Endothelial cell of umbilical vein (primary cell): ENCODE results near the gene EMC9. TPM values are rescaled to one million over a fixed set of nuclear protein-coding genes. Genes with fewer than 3 reads are reported as not detected.

ENCODE experiments used
- BruUV-seq: library from RNA; stranded (reverse); fragments of 400-500 nt; replicated peaks from 2 replicates; lab custom pipeline; 2021; lab: Mats Ljungman, UMichigan
- CTCF ChIA-PET: fragments of 300-600, 350-600 bp; sonication (Branson Sonifier 250); formaldehyde crosslinking; loops from one replicate; lab custom pipeline; 2021; ENCODE audit warnings: antibody characterized with exemption, inconsistent platforms; lab: Charles Lee
- POLR2A ChIA-PET: fragments of 300-600, 350-600 bp; sonication (Branson Sonifier 250); formaldehyde crosslinking; loops from one replicate; lab custom pipeline; 2021; ENCODE audit warnings: antibody characterized with exemption, inconsistent platforms; lab: Charles Lee
- DNase-seq: peaks from one replicate; pipeline ENCODE4 v3.0.0-alpha.2; 2011; ENCODE audit warnings: low read depth, low spot score
- FAIRE-seq: peaks from 2 replicates; lab custom pipeline; 2011; peaks lifted over from hg19 to GRCh38; lab: Jason Lieb, UNC
- H2AFZ ChIP-seq: 2 replicates; pipeline ENCODE4 v1.6.0; 2012; ENCODE audit warnings: low read depth, low read length, control low read depth, inconsistent platforms
- H3K27ac ChIP-seq: 2 replicates; pipeline ENCODE4 v1.5.1; 2011; ENCODE audit warnings: low read depth, mild to moderate bottlenecking, control low read depth, low read length, moderate library complexity; ENCODE audit not compliant: insufficient read depth
- H3K27me3 ChIP-seq, 2 experiments: 2 replicates each; pipeline versions ENCODE4 v1.6.0 to v1.6.1; 2011; ENCODE audit warnings: low read length in 2 of 2, mixed read lengths in 1 of 2; ENCODE audit not compliant: control insufficient read depth in 2 of 2, insufficient read depth in 2 of 2
- H3K36me3 ChIP-seq, 2 experiments: 2 replicates in 1 of 2; 3 replicates in 1 of 2; pipeline ENCODE4 v1.5.1; 2011; ENCODE audit warnings: low read length in 2 of 2, mild to moderate bottlenecking in 1 of 2, moderate library complexity in 1 of 2; ENCODE audit not compliant: control insufficient read depth in 2 of 2, insufficient read depth in 2 of 2; ENCODE audit errors: extremely low read depth in 1 of 2
- H3K4me1 ChIP-seq: 3 replicates; pipeline ENCODE4 v1.5.1; 2011; ENCODE audit warnings: mild to moderate bottlenecking, low read length; ENCODE audit not compliant: control insufficient read depth, insufficient read depth; ENCODE audit errors: extremely low read depth
- H3K4me2 ChIP-seq: 2 replicates; pipeline ENCODE4 v1.6.1; 2011; ENCODE audit warnings: low read length, control low read depth, mixed read lengths; ENCODE audit not compliant: insufficient read depth
- H3K4me3 ChIP-seq, 3 experiments: fragments of 200-600 bp in 1 of 3; sonication (generic), shearing (Covaris generic) in 1 of 3; replicated peaks in 1 of 3; 2 replicates each; pipeline ENCODE4 v1.5.1; 2011 to 2016; ENCODE audit warnings: control low read depth in 3 of 3, low read length in 3 of 3, mild to moderate bottlenecking in 2 of 3, inconsistent platforms in 1 of 3, low read depth in 1 of 3, moderate library complexity in 1 of 3; ENCODE audit not compliant: insufficient read depth in 1 of 3
- H3K79me2 ChIP-seq: 2 replicates; pipeline ENCODE4 v1.6.0; 2012; ENCODE audit warnings: low read length, inconsistent platforms; ENCODE audit not compliant: control insufficient read depth, insufficient read depth
- H3K9ac ChIP-seq: replicated peaks from 2 replicates; pipeline ENCODE3; 2011; ENCODE audit warnings: low read length, control low read depth; ENCODE audit not compliant: insufficient read depth; ENCODE audit errors: extremely low read depth
- H3K9me1 ChIP-seq: replicated peaks from 3 replicates; pipeline ENCODE4 v1.6.0; 2011; ENCODE audit warnings: mild to moderate bottlenecking, low read length; ENCODE audit not compliant: control insufficient read depth, insufficient read depth; ENCODE audit errors: extremely low read depth
- H3K9me3 ChIP-seq: replicated peaks from 2 replicates; pipeline ENCODE4 v1.5.1; 2012; ENCODE audit warnings: low read length, inconsistent platforms; ENCODE audit not compliant: control insufficient read depth, insufficient read depth
- H4K20me1 ChIP-seq: replicated peaks from 2 replicates; pipeline ENCODE3; 2011; ENCODE audit warnings: mild to moderate bottlenecking, low read length; ENCODE audit not compliant: control insufficient read depth, insufficient read depth; ENCODE audit errors: extremely low read depth
- EZH2 ChIP-seq: IDR thresholded peaks from 2 replicates; pipeline ENCODE4 v1.6.1; 2012; ENCODE audit warnings: borderline replicate concordance, low read depth, mild to moderate bottlenecking, moderate library complexity, low read length, inconsistent platforms; ENCODE audit not compliant: severe bottlenecking
- FOS ChIP-seq: IDR thresholded peaks from 2 replicates; pipeline ENCODE4 v1.6.1; 2011; ENCODE audit warnings: mild to moderate bottlenecking, low read length, moderate library complexity, borderline replicate concordance; ENCODE audit not compliant: insufficient read depth
- GATA2 ChIP-seq: IDR thresholded peaks from 2 replicates; pipeline ENCODE4 v1.7.0; 2011; ENCODE audit warnings: low read depth, mild to moderate bottlenecking, moderate library complexity, mixed read lengths, low read length; ENCODE audit not compliant: insufficient read length, insufficient read depth
- JUN ChIP-seq: IDR thresholded peaks from 2 replicates; pipeline ENCODE4 v1.6.1; 2011; ENCODE audit warnings: borderline replicate concordance, low read depth; ENCODE audit not compliant: insufficient read length, insufficient read depth
- MAX ChIP-seq: IDR thresholded peaks from 2 replicates; pipeline ENCODE4 v1.6.1; 2011; ENCODE audit not compliant: insufficient read depth, insufficient read length
- MYC ChIP-seq: IDR thresholded peaks from one replicate; pipeline ENCODE4 v1.6.1; 2011; ENCODE audit warnings: mild to moderate bottlenecking, low read depth, low read length
- POLR2A ChIP-seq: IDR thresholded peaks from 2 replicates; pipeline ENCODE4 v1.6.1; 2012; ENCODE audit warnings: low read depth, mild to moderate bottlenecking, control low read depth, low read length
- POLR2AphosphoS5 ChIP-seq: IDR thresholded peaks from 2 replicates; pipeline ENCODE4 v1.6.1; 2012; ENCODE audit warnings: low read depth, mild to moderate bottlenecking, control low read depth, low read length, moderate library complexity; ENCODE audit not compliant: insufficient read depth
- dilution Hi-C: fragments of 300-500 bp; cut with MboI; formaldehyde crosslinking; loops from one replicate; pipeline ENCODE4 v1.15.0; 2019; ENCODE audit warnings: low sequenced_read_pairs; ENCODE audit not compliant: extremely low pct_ligation_motif_present
- intact Hi-C: fragments of 100-400 bp; cut with micrococcal nuclease; formaldehyde crosslinking; loops from one replicate; pipeline ENCODE4 v1.10.0; 2022
- polyA plus RNA-seq, 4 experiments: library from polyadenylated mRNA; depleted of rRNA in 3 of 4; stranded (reverse) in 3 of 4; unstranded in 1 of 4; fragments of >200 nt; gene quantifications; 2 replicates each; pipeline versions ENCODE4 v1.2.1 to v1.2.3, GENCODE V29; 2011 to 2012; ENCODE audit warnings: missing spikeins in 1 of 4
- total RNA-seq: library from RNA; stranded (reverse); gene quantifications from 2 replicates; pipeline ENCODE4 v1.2.3, GENCODE V29; 2021
- TF ChIP-seq, protein P1 (sequence below), 2 donors: IDR thresholded peaks; 1 replicate in 1 of 2; 2 replicates in 1 of 2; pipeline ENCODE4 v1.5.1; 2011; ENCODE audit warnings: low read length in 2 of 2, mild to moderate bottlenecking in 2 of 2, moderate library complexity in 2 of 2, control low read depth in 1 of 2, inconsistent platforms in 1 of 2, low read depth in 1 of 2; ENCODE audit not compliant: insufficient read depth in 1 of 2; ENCODE audit errors: extremely low read depth in 1 of 2

Gene EMC9
- total and polyA plus RNA-seq, 2 donors (not counting 3 experiments of a cell fraction or from before 2014, with no cell fraction given): 21.8 to 31.8 TPM

GRCh38 chr14:24092110-24092504, 49.3 kb downstream of the EMC9 start:
- Histone ChIP-seq H3K4me2 (no peak overlapping the region), H3K27ac (no peak overlapping the region), H3K9me3 (no peaks in the 10 kb centered on the region), H3K27me3 (no peaks in the 10 kb centered on the region), H3K4me1 (peaks cover 9% of the 10 kb centered on the region), H3K4me3 (no peak overlapping the region), H3K79me2 (peaks cover 4% of the 10 kb centered on the region), H4K20me1 (no peaks in the 10 kb centered on the region), H2AFZ (no peak overlapping the region), H3K9ac (no peak overlapping the region), H3K36me3 (no peaks in the 10 kb centered on the region), H3K9me1 (no peaks in the 10 kb centered on the region)
- intact Hi-C loops: no loop called here
- dilution Hi-C loops: no loop called here
- TF ChIP-seq POLR2AphosphoS5 (no peak), MYC (no peak), JUN (no peak)
- POLR2A ChIA-PET: no interaction called here
- FAIRE-seq (no peak), DNase-seq (no peak)
- CTCF ChIA-PET: interaction anchor here (0.8 to 9.6 kb wide), 6 partner anchors 11 to 50 kb away, joined by 3 to 319 read pairs (median 27); partner anchors contain the start of genes DCAF11 and NRL
- no TSS peak for BruUV-seq

DNA sequence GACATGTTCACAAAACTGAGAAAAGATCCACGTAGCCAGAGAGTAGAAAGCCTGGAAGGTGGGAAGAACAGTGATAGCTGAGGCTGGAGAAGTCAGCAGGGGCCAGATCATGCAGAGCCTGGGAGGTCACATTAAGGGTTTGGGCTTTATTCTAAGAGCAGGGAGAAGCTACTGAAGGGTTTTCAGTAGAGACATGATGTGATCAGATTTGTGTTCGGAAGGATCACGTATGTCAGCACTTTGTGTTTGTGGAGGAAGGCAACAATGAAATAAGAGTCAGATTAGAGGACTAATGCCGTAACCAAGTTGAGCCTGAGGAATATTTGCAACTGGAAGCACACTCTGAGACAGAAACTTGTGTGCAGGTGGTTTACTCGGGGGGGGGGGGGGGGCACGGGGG, 51.5 kb downstream of the EMC9 start:
- Histone ChIP-seq H3K4me1 (peaks cover 1% of the 10 kb centered on the region), H3K79me2 (no peaks in the 10 kb centered on the region), H3K27ac (no peak overlapping the region), H2AFZ (no peak overlapping the region), H3K4me2 (no peak overlapping the region), H3K9ac (no peak overlapping the region), H3K36me3 (no peaks in the 10 kb centered on the region), H4K20me1 (no peaks in the 10 kb centered on the region), H3K9me3 (no peaks in the 10 kb centered on the region), H3K27me3 (no peaks in the 10 kb centered on the region), H3K9me1 (no peaks in the 10 kb centered on the region), H3K4me3 (no peak overlapping the region)
- DNase-seq (no peak), FAIRE-seq (no peak)
- ChIA-PET CTCF (interaction anchor here (0.6 to 9.6 kb wide), 13 partner anchors 9 to 424 kb away, joined by 3 to 319 read pairs (median 11); partner anchors contain the start of genes CARMIL3, DCAF11 and NRL), POLR2A (interaction anchor here (2.1 kb wide), 1 partner anchor 32 kb away, joined by 8 read pairs; no protein-coding TSS in a partner anchor)
- TF ChIP-seq GATA2 (no peak), POLR2A (no peak), MYC (no peak), FOS (no peak), EZH2 (no peak), JUN (no peak), MAX (no peak), POLR2AphosphoS5 (no peak)
- TF ChIP-seq, protein P1, sequence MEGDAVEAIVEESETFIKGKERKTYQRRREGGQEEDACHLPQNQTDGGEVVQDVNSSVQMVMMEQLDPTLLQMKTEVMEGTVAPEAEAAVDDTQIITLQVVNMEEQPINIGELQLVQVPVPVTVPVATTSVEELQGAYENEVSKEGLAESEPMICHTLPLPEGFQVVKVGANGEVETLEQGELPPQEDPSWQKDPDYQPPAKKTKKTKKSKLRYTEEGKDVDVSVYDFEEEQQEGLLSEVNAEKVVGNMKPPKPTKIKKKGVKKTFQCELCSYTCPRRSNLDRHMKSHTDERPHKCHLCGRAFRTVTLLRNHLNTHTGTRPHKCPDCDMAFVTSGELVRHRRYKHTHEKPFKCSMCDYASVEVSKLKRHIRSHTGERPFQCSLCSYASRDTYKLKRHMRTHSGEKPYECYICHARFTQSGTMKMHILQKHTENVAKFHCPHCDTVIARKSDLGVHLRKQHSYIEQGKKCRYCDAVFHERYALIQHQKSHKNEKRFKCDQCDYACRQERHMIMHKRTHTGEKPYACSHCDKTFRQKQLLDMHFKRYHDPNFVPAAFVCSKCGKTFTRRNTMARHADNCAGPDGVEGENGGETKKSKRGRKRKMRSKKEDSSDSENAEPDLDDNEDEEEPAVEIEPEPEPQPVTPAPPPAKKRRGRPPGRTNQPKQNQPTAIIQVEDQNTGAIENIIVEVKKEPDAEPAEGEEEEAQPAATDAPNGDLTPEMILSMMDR (IDR thresholded peaks at IDR 0.05; ENCODE audit: extremely low read depth in 1 of 2, insufficient read depth in 1 of 2, low read depth in 1 of 2, low read length in 2 of 2): no peak
- BruUV-seq: no TSS peak
- intact Hi-C loops (loop anchor here (1.0 kb wide), 3 partner anchors 32 to 76 kb away; partner anchors contain the start of gene IRF9), dilution Hi-C loops (no loop called here)
